GM19395 (cell line): ENCODE results near the gene KLHL33.
A peak's percentile ranks its signal among the peaks of the same experiment; 100 is the strongest.

Experiments
- ATAC-seq: cut with Tn5 transposase; IDR thresholded peaks from one replicate; pipeline ENCODE4 v1.9.1; 2021; ENCODE audit warnings: mild to moderate bottlenecking, moderate library complexity; ENCODE audit not compliant: unreplicated experiment

Gene KLHL33

DNA sequence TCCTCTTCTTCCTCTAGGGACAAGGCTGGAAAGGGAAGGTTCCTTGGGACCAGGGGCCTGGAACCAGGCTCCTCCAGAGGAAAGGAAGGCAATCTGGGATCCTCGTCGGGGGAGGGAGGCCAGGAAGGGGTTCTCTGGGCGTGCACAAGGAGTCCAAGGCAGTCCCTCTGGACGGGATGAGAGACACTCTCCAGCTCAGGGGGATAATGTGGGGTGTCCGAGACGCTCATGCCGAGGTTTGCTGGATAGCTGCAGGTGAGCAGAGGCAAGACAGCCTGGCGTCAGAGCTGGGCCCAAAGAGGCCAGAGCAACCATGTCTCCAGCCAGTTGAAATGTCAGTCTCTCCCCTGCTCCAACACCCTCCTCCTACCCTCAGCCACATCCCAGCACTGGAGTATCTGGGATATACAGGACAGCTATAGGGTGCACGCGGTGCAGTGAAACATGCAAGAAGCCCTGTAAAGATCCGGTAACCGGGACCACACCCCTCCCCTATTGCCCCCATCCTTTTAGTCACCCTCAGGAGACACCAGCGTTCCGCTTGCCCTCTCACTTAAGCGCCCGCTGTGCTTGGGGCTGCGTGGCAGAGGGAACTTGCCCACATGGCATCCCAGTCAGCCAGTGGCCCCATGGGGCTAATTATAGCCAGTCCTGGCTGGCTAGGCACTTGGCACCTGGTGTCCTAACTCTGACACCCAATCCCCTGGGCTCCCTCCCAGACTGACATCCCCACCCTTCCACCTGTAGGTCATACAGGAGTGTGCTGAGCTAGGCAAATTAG lies at the start of gene KLHL33:
Gene KLHL33, minus strand, starts transcription at position 585 of the 781 bp plus-strand sequence. Its CDS starts 355 bp downstream, at position 230.
- ATAC-seq = no peak

GRCh38 chr14:20482382-20482781 lies 46.4 kb upstream of the KLHL33 start:
- ATAC-seq = no peak

GRCh38 chr14:20478894-20479293 lies 42.9 kb upstream of the KLHL33 start:
- ATAC-seq = no peak

DNA sequence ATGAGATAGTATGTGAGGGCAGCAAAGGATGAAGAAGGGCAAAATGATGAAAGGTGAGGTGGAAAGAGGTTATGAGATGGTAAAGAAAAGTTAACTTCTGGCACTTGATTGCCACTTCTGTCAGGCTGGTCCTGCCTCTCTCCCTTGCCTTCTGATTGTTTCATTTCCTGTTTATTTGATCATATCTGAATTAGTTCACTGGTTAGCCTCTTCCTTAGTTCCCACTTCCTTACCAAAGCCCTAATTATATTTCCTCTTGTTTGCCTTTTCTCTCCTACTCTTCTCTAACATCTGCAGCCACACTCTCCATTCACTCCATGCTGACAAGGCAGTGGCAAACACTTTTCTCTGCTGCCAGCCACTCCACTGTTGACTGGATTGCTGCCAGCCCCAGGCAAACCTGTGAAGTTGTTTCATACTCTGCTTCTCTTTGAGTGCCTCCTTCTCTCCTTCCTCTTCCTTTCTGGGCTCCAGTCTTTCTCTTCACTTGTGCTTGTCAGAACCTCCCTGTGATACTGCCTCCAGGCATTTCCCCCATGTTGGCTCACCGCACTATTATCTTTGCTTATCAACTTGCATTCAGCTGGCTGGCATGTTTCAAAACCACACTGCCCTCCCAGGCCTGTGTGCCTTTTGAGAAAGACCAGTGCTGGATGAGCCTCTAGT lies 41.4 kb upstream of the KLHL33 start:
- ATAC-seq = no peak

DNA sequence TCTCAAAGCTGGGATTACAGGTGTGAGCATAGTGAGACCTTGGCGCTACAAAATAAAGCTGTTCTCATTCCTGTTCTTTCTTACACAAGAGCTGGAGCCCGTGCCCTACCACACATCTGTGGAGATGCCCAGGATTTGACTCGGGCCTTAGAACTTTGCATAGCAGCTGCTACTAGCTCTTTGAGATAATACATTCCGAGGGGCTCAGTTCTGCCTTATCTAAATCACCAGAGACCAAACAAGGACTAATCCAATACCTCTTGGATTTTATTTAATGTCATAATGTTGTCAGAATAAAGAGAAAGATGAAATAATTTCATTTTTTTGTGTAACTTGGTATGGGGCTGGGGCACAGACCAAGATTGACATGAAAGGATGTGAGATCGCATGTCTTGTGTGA lies 40.8 kb upstream of the KLHL33 start:
- ATAC-seq = no peak

DNA sequence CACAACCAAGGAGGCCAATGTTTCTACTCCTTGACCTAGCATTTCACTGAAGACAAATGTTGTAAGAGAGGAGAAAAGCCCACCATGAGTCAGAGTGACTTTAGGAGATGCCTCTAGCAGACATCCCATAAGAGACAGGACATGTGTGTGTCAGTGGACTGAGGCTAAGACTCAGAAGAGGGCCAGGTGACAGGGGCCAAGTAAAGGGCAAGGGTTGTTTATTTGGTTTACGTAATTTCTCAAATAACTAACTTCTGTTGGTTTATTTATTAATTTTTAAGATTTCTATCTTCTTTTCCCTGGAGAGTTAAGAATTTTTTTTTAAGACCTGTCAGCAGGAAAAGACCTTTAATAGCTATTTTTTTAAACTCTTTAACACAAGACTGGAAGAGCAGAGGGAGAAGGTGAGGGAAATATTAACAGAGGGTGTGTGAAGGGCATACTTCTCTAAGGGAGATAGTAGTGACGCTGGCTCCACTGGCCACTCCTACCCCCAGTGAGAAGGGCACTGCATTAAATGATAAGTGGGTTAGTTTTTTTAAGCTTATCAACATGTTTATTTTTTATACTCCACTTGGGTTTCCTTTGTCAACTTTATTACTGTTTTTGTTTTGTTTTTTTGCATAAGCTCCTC lies 36.7 kb upstream of the KLHL33 start:
- no peak for ATAC-seq

DNA sequence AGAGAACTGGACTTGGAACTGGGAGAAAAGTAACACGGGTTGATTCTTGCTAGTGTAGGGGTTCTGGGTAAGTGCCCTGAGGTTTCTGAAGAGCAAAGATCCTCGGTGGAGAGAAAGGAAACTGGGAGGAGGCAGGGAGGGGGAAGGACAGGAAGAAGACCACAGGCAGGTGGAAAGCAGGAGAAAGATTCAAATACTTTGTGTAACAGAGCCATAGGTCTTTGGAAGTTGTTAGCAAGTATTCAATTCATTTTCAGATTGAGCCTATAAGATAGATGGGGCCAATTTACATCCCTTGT lies 34.6 kb upstream of the KLHL33 start:
- ATAC-seq = no peak

- ATAC-seq = peak; percentile 43
Observed at GRCh38 chr14:20469890-20470602, 34.1 kb upstream of the KLHL33 start.

DNA sequence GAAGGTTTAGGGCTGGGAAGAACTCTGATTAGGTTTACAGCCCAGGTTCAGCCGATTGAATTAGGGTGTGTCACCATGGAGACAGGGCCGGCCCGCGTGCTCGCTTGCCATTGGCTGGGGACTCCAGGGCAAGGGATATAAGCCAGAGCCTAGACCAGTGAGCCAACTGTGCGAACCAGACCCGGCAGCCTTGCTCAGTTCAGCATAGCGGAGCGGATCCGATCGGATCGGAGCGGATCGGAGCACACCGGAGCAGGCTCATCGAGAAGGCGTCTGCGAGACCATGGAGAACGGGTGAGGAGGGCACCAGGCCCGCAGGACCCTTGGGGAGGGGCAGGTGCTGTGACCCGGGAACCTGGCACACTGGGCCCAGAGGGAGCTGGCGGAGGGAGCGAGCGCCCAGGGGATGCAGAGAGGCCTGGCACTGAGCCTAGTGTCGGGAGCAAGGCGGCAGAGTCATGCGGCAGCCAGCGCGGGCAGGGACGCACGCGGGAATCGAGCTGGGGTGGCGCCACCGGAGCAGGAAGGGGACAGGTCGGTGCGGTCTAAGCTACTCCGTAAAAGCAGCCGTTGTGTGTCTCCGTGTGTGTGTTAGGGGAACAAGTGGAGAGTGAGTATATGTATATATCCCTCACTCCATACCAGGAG lies 33.4 kb upstream of the KLHL33 start, which contains the start of gene PNP:
Gene PNP, plus strand, starts transcription at position 165 of the 648 bp plus-strand sequence. Its CDS starts 119 bp downstream, at position 284.
- peak; percentile 94 for ATAC-seq

- no peak for ATAC-seq
Observed at GRCh38 chr14:20468764-20469241, 32.8 kb upstream of the KLHL33 start.

DNA sequence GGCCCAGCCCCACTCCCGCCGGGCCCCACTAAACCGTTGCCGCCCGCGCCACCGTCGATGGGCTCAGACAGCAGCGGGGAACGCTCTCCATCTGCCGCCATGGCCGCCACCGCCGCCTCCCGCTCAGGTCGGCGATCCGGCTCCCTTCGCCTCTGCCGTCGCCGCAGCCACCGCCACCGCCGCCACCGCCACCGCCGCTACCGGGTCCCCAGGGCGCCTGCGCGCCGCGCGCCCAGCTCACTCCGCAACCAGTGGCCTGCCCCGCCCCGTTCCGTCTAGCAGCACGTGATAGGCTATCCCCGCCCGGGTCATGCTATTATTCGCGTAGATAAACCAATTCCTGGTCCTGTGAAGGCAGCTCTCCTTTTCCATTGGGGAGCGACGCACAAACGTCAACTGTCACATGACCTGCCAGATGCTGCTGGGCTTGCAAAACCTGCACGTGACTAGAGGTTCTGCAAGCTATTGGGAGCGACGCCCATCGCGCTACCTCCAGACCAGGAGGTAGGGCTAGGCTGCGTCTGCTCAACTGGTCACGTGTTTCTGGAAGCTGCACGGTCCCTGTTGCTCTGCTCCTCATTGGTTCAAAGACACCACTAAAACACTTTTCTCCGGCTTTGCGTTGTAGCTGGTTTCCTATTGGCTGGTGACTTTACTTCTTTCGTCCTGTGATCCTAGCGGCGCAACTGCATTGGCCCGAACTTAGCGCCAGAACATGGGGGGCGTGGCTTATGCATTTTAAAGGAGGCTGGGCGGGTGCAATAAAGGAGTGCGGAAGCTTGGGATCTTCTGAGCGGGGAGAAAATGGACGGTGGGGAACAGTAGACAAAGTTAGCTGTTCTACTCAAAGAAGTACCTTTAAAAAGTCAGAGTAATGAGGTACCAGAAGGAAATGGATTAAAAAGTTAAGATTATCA lies 25.5 kb upstream of the KLHL33 start, which contains the start of gene PIP4P1:
Gene PIP4P1, minus strand, starts transcription at position 210 of the 917 bp plus-strand sequence. Its CDS starts 109 bp downstream, at position 101.
- ATAC-seq = peak; percentile 95

GRCh38 chr14:20460458-20461224 lies 24.7 kb upstream of the KLHL33 start:
- ATAC-seq = peak; percentile 7

DNA sequence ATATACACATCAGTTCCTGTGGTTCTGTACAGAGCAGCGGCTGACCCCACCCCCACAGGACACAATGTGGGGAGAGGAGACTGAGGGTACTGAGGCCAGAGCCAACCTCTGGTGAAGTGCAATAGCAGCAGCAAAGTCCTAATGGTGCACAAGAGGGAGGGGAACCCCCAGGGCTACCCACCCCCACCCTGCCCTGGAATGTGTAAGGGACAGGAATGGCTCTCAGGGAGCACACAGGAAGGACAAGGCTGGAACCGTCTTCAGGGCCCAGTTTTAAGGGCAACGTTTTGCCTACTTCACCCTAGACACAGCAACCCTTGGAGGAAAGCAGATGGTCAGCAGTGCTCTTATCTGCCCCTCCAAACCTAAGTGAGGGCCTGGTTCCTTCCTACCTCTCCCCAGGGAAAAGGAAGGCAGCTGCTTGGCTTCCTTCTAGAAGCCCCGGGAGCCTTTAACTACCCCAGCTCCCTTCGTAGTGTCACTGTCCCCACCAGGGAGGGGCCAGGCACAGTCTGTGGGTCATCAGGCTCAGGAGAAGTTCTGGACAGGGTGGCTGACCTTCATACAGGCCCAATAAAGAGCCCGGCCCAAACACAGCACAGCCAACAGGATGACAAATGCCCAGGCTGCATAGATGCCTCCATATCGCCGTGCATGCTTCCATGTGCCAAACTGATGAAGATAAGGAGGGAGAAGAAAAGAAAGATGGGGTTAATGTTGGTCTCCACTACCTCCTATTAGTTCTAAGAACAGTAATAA lies 22.2 kb upstream of the KLHL33 start:
- no peak for ATAC-seq

DNA sequence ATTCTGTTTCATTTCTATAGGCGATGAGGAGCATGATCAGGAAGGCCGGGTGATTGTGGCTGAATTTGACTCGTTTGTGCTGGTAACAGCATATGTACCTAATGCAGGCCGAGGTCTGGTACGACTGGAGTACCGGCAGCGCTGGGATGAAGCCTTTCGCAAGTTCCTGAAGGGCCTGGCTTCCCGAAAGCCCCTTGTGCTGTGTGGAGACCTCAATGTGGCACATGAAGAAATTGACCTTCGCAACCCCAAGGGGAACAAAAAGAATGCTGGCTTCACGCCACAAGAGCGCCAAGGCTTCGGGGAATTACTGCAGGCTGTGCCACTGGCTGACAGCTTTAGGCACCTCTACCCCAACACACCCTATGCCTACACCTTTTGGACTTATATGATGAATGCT lies 21.0 kb upstream of the KLHL33 start:
- ATAC-seq = no peak

- peak; percentile 63 for ATAC-seq
Observed at GRCh38 chr14:20455355-20456300, 19.7 kb upstream of the KLHL33 start.

GRCh38 chr14:20454516-20455354 lies 18.8 kb upstream of the KLHL33 start, which contains the start of the genes APEX1 and OSGEP:
TSS of gene APEX1 (plus strand) at chr14:20455226. CDS start at chr14:20455646, 420 bp downstream.
TSS of gene OSGEP (minus strand) at chr14:20454812. CDS start at chr14:20454683, 129 bp downstream.
- ATAC-seq = peak; percentile 92
